Spleen (tissue), 11 donors: ENCODE data around the gene CHFR. TPM values are rescaled to one million over a fixed set of nuclear protein-coding genes. Genes with fewer than 3 reads are reported as not detected.
A peak's percentile ranks its signal among the peaks of the same experiment; 100 is the strongest.

Source experiments
- DNase-seq: peaks from one replicate; pipeline ENCODE4 v3.0.0-alpha.2; 2020
- H3K27ac ChIP-seq, 8 donors: fragments of 200-600 bp; sonication (generic) in 7 of 8; 1 replicate in 4 of 8; 2 replicates in 4 of 8; pipeline versions ENCODE4 v1.5.0 to v1.8.0; 2016 to 2021; ENCODE audit warnings: inconsistent platforms in 4 of 8, mild to moderate bottlenecking in 4 of 8, moderate library complexity in 1 of 8
- H3K27me3 ChIP-seq, 7 donors: fragments of 200-600 bp; sonication (generic) in 6 of 7; replicated peaks in 1 of 7; 1 replicate in 4 of 7; 2 replicates in 3 of 7; pipeline versions ENCODE4 v1.5.0 to v1.8.0; 2016 to 2021; ENCODE audit warnings: inconsistent platforms in 3 of 7, mild to moderate bottlenecking in 1 of 7
- H3K36me3 ChIP-seq, 6 donors: fragments of 200-600 bp; sonication (generic) in 5 of 6; 1 replicate in 4 of 6; 2 replicates in 2 of 6; pipeline versions ENCODE4 v1.5.0 to v1.8.0; 2016 to 2021; ENCODE audit warnings: inconsistent platforms in 2 of 6
- H3K4me1 ChIP-seq, 6 donors: fragments of 200-600 bp; sonication (generic) in 5 of 6; 1 replicate in 3 of 6; 2 replicates in 3 of 6; pipeline versions ENCODE4 v1.5.0 to v1.8.0; 2016 to 2021; ENCODE audit warnings: inconsistent platforms in 3 of 6
- H3K4me3 ChIP-seq, 8 donors: fragments of 200-600 bp; sonication (generic) in 7 of 8; 1 replicate in 4 of 8; 2 replicates in 4 of 8; pipeline versions ENCODE4 v1.5.0 to v1.8.0; 2016 to 2021; ENCODE audit warnings: inconsistent platforms in 4 of 8, mild to moderate bottlenecking in 4 of 8, moderate library complexity in 2 of 8
- H3K9me3 ChIP-seq, 8 donors: fragments of 200-600 bp; sonication (generic) in 7 of 8; 1 replicate in 4 of 8; 2 replicates in 4 of 8; pipeline versions ENCODE4 v1.5.0 to v1.8.0; 2016 to 2021; ENCODE audit warnings: inconsistent platforms in 4 of 8
- CTCF ChIP-seq, 11 experiments: fragments of 200-600 bp in 7 of 11; fragments of 450-650 bp in 4 of 11; sonication (generic) in 4 of 11; IDR thresholded peaks in 8 of 11; conservative IDR thresholded peaks in 3 of 11; 1 replicate in 7 of 11; 2 replicates in 4 of 11; pipeline versions ENCODE4 v1.4.0 to v1.8.0; 2016 to 2021; ENCODE audit warnings: antibody characterized with exemption in 11 of 11, inconsistent platforms in 4 of 11, mild to moderate bottlenecking in 1 of 11
- POLR2A ChIP-seq, 3 donors: fragments of 450-650 bp; IDR thresholded peaks; one replicate each; pipeline ENCODE4 v1.5.1; 2017; ENCODE audit warnings: antibody characterized with exemption in 3 of 3, mild to moderate bottlenecking in 1 of 3
- POLR2AphosphoS5 ChIP-seq, 3 donors: sonication (generic); formaldehyde crosslinking; IDR thresholded peaks; one replicate each; pipeline ENCODE4 v1.5.1; 2017; ENCODE audit warnings: antibody characterized with exemption in 3 of 3
- WGBS, 5 donors: extraction: QIAGEN DNeasy Blood & Tissue Kit in 3 of 5; methylation state at CpG; one replicate each; pipeline versions ENCODE4 v1.1.5 to v1.1.7; 2013 to 2018; 5-methylcytosine and 5-hydroxymethylcytosine counted together
- intact Hi-C: fragments of 100-400 bp; cut with DNase I; formaldehyde crosslinking; loops from one replicate; pipeline ENCODE4 v1.15.0; 2023; ENCODE audit warnings: low total_unique reads
- polyA plus RNA-seq, 3 donors: library from polyadenylated mRNA; stranded (reverse); fragments of 200-250 nt; gene quantifications; one replicate each; pipeline ENCODE4 v1.2.1, GENCODE V29; 2013
- total RNA-seq, 7 donors: library from RNA; depleted of rRNA in 3 of 7; stranded (reverse); fragments of >200 nt in 3 of 7; fragmentation: NEBNext Ultra II Directional in 4 of 7; extraction: Animal tissue kit (Norgen Biotek cat#: 25700) in 4 of 7; gene quantifications; one replicate each; pipeline versions ENCODE4 v1.1.0 to v1.2.1, GENCODE V29; 2016 to 2021
- donor health status: healthy with polysubstance abuse.
- donor health status: DM: no; HTN: no; CAD: no; lungs with moderate emphysema.
- donor health status: DM: no; HTN: no; CAD: no.
- donor health status: Bipolar disorder and iron deficiency.
- donor health status: healthy.
- donor health status: DM: no; HTN: no; CAD: no.
- donor health status: DM: yes; HTN: yes; CAD: no.

The CHFR gene
- total and polyA plus RNA-seq, 10 donors: 26.7 to 87.2 (median 64.6) TPM

- Histone ChIP-seq H3K27me3 (peaks cover 0 to 36% (median 10%) of the 10 kb centered on the region in 7 donors), H3K27ac (no peak overlapping the region), H3K9me3 (peaks cover 0 to 90% (median 25%) of the 10 kb centered on the region in 8 donors), H3K4me1 (peaks cover 3 to 42% (median 17%) of the 10 kb centered on the region in 6 donors), H3K36me3 (peaks cover 0 to 8% (median 0%) of the 10 kb centered on the region in 6 donors), H3K4me3 (peak overlapping the region in 1 of 8 donors; percentile 78)
- TF ChIP-seq POLR2A (IDR thresholded peaks at IDR 0.05) (no peak), POLR2AphosphoS5 (IDR thresholded peaks at IDR 0.05) (no peak), CTCF (IDR thresholded peaks at IDR 0.05 in 8 of 11, conservative IDR thresholded peaks at IDR 0.05 in 3 of 11) (no peak)
- no peak for DNase-seq
- WGBS, 5 donors: 25 to 42% (median 32%) methylated on average over 16 of the region's 16 CpGs
- intact Hi-C loops: no loop called here
These were observed 19.8 kb upstream of the CHFR start for GRCh38 chr12:132907216-132907615.

DNA sequence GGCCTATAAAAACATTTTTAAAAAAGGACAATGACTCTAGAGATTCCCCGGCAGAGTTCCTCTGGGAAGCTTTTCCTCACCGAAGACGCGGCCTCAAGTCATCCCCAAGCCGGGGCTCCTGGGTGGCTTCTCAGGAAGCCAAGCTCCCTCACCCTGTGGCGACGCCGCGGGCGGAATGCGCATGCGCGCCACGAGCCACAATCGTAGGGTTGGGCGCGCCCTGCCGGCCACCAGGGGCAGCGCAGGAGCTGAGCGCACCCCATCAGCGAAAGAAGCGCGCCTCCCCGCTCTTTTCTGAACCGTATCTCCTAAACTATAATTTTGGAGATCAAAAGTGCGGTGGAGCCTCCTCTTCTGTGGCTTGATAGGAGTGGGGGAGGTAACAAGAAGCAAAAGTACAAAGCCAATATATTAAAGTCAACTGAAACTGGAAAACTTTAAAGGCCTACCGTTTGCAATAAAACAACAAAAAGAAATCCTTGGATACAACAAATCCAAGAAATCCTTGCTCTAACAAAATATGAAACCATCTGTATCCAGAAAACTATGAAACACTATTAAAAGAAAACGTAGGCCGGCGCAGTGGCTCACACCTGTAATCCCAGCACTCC is 17.4 kb upstream of the CHFR start:
- DNase-seq: peak; percentile 96
- H3K9me3 ChIP-seq: peaks cover 0 to 71% (median 2%) of the 10 kb centered on the region in 8 donors
- peak overlapping the region in 2 of 8 donors; percentile 15 to 52 for H3K4me3 ChIP-seq
- WGBS, 5 donors: 6 to 12% (median 8%) methylated on average over 29 to 30 of the region's 30 CpGs
- peak; percentile 79 to 97 (median 95) for TF ChIP-seq CTCF (IDR thresholded peaks at IDR 0.05 in 8 of 11, conservative IDR thresholded peaks at IDR 0.05 in 3 of 11)
- TF ChIP-seq POLR2A (IDR thresholded peaks at IDR 0.05): no peak
- peak; percentile 66 to 82 (median 75) for TF ChIP-seq POLR2AphosphoS5 (IDR thresholded peaks at IDR 0.05)
- H3K27me3 ChIP-seq: peaks cover 0 to 36% (median 10%) of the 10 kb centered on the region in 7 donors
- peak overlapping the region in 2 of 8 donors; percentile 33 to 40 for H3K27ac ChIP-seq
- no peaks in the 10 kb centered on the region for H3K36me3 ChIP-seq
- intact Hi-C loops: no loop called here
- H3K4me1 ChIP-seq: peaks cover 3 to 42% (median 17%) of the 10 kb centered on the region in 6 donors

GRCh38 chr12:132899033-132899432 is 11.6 kb upstream of the CHFR start:
- DNase-seq: no peak
- Histone ChIP-seq H3K4me3 (no peak overlapping the region), H3K4me1 (no peaks in the 10 kb centered on the region), H3K27me3 (no peaks in the 10 kb centered on the region), H3K27ac (no peak overlapping the region), H3K36me3 (no peaks in the 10 kb centered on the region), H3K9me3 (peaks cover 0 to 27% (median 0%) of the 10 kb centered on the region in 8 donors)
- intact Hi-C loops: no loop called here
- TF ChIP-seq POLR2A (IDR thresholded peaks at IDR 0.05) (no peak), CTCF (IDR thresholded peaks at IDR 0.05 in 8 of 11, conservative IDR thresholded peaks at IDR 0.05 in 3 of 11) (no peak), POLR2AphosphoS5 (IDR thresholded peaks at IDR 0.05) (no peak)
- WGBS, 5 donors: 78 to 86% (median 82%) methylated on average over 5 of the region's 5 CpGs

- H3K27me3 ChIP-seq: no peaks in the 10 kb centered on the region
- peak overlapping the region in 2 of 8 donors; percentile 88 to 95 for H3K4me3 ChIP-seq
- DNase-seq: no peak
- 84 to 91% (median 88%) methylated on average over 6 of the region's 6 CpGs for WGBS, 5 donors
- TF ChIP-seq POLR2A (IDR thresholded peaks at IDR 0.05) (no peak), CTCF (IDR thresholded peaks at IDR 0.05 in 8 of 11, conservative IDR thresholded peaks at IDR 0.05 in 3 of 11) (no peak), POLR2AphosphoS5 (IDR thresholded peaks at IDR 0.05) (no peak)
- H3K9me3 ChIP-seq: peaks cover 0 to 7% (median 0%) of the 10 kb centered on the region in 8 donors
- H3K36me3 ChIP-seq: peaks cover 0 to 18% (median 5%) of the 10 kb centered on the region in 6 donors
- H3K4me1 ChIP-seq: peaks cover 10 to 36% (median 23%) of the 10 kb centered on the region in 6 donors
- intact Hi-C loops: loop anchor here (10.0 kb wide), 1 partner anchor 64 kb away; the partner anchor contains the start of gene GOLGA3
- H3K27ac ChIP-seq: peak overlapping the region in 3 of 8 donors; percentile 97 to 98 (median 97)
These were observed 1.4 kb upstream of the CHFR start for GRCh38 chr12:132888852-132889251.
